HG03045 (cell line): ENCODE data around the gene FRAS1.
"Not testable (repeated sequence)": the region's sequence is repeated elsewhere in the genome, so short reads cannot be mapped to it uniquely, and the experiment has no call there.

Experiments used
- ATAC-seq: cut with Tn5 transposase; IDR thresholded peaks from one replicate; pipeline ENCODE4 v1.9.1; 2021; ENCODE audit warnings: mild to moderate bottlenecking, moderate library complexity; ENCODE audit not compliant: unreplicated experiment

The FRAS1 gene

GRCh38 chr4:78423790-78424189 lies 366.7 kb downstream of the FRAS1 start:
- ATAC-seq, result no peak

- no peak for ATAC-seq
Observed at GRCh38 chr4:78424461-78424860, 367.3 kb downstream of the FRAS1 start.

GRCh38 chr4:78426972-78427371 lies 369.8 kb downstream of the FRAS1 start:
- ATAC-seq, result no peak

- no peak for ATAC-seq
Observed at GRCh38 chr4:78428996-78429395, 371.9 kb downstream of the FRAS1 start.

GRCh38 chr4:78432896-78433295 lies 375.8 kb downstream of the FRAS1 start:
- ATAC-seq, result no peak

GRCh38 chr4:78437608-78438088 lies 380.5 kb downstream of the FRAS1 start:
- no peak for ATAC-seq

GRCh38 chr4:78439328-78439727 lies 382.2 kb downstream of the FRAS1 start:
- no peak for ATAC-seq

GRCh38 chr4:78441756-78442155 lies 384.6 kb downstream of the FRAS1 start:
- no peak for ATAC-seq

- ATAC-seq, result no peak
Observed at GRCh38 chr4:78446619-78447018, 389.5 kb downstream of the FRAS1 start.

GRCh38 chr4:78451407-78451806 lies 394.3 kb downstream of the FRAS1 start:
- ATAC-seq, result no peak

- ATAC-seq, result no peak
Observed at GRCh38 chr4:78454016-78454415, 396.9 kb downstream of the FRAS1 start.

- ATAC-seq, result no peak
Observed at GRCh38 chr4:78457751-78458150, 400.6 kb downstream of the FRAS1 start.

GRCh38 chr4:78459327-78459726 lies 402.2 kb downstream of the FRAS1 start:
- ATAC-seq, result no peak

- no peak for ATAC-seq
Observed at GRCh38 chr4:78460368-78460767, 403.2 kb downstream of the FRAS1 start.

GRCh38 chr4:78464265-78464664 lies 407.1 kb downstream of the FRAS1 start:
- no peak for ATAC-seq

GRCh38 chr4:78467223-78467622 lies 410.1 kb downstream of the FRAS1 start:
- not testable (repeated sequence) for ATAC-seq

GRCh38 chr4:78468272-78468671 lies 411.1 kb downstream of the FRAS1 start:
- ATAC-seq, result no peak

GRCh38 chr4:78476108-78476704 lies 419.1 kb downstream of the FRAS1 start:
- ATAC-seq, result no peak

GRCh38 chr4:78477276-78477675 lies 420.2 kb downstream of the FRAS1 start:
- no peak for ATAC-seq

GRCh38 chr4:78478523-78478922 lies 421.4 kb downstream of the FRAS1 start:
- no peak for ATAC-seq

GRCh38 chr4:78480286-78480685 lies 423.2 kb downstream of the FRAS1 start:
- ATAC-seq, result no peak

- no peak for ATAC-seq
Observed at GRCh38 chr4:78481180-78481579, 424.1 kb downstream of the FRAS1 start.

GRCh38 chr4:78482281-78482680 lies 425.2 kb downstream of the FRAS1 start:
- ATAC-seq, result no peak
